H1 (cell line): Measurements from ENCODE around the gene NIPAL4.

ENCODE experiments used
- ATF3 ChIP-seq: IDR thresholded peaks from 2 replicates; pipeline ENCODE4 v1.6.1; 2011; ENCODE audit warnings: low read depth, mild to moderate bottlenecking, low read length; ENCODE audit not compliant: insufficient read depth
- GTF2F1 ChIP-seq: IDR thresholded peaks from 2 replicates; pipeline ENCODE4 v1.6.1; 2012; ENCODE audit warnings: low read depth, low read length, improper control_type of control experiment, borderline replicate concordance
- POLR2AphosphoS5 ChIP-seq: IDR thresholded peaks from 2 replicates; pipeline ENCODE4 v1.6.1; 2011; ENCODE audit warnings: low read depth, low read length
- TAF1 ChIP-seq: IDR thresholded peaks from 2 replicates; pipeline ENCODE4 v1.6.1; 2011; ENCODE audit warnings: mild to moderate bottlenecking, low read depth, low read length
- TBP ChIP-seq: IDR thresholded peaks from 2 replicates; pipeline ENCODE4 v1.6.1; 2011; ENCODE audit warnings: low read depth, low read length, improper control_type of control experiment
- YY1 ChIP-seq: IDR thresholded peaks from 2 replicates; pipeline ENCODE4 v1.6.1; 2011; ENCODE audit warnings: low read depth, mild to moderate bottlenecking, low read length
- ZNF274 ChIP-seq: IDR thresholded peaks from 2 replicates; pipeline ENCODE4 v1.7.0; 2012; ENCODE audit warnings: low read length, borderline replicate concordance; ENCODE audit errors: extremely low read depth
- TF ChIP-seq, protein P1 (sequence below), 3 experiments: IDR thresholded peaks; 1 replicate in 2 of 3; 2 replicates in 1 of 3; pipeline versions ENCODE4 v1.5.1 to v1.6.1; 2011; ENCODE audit warnings: low read length in 3 of 3, mild to moderate bottlenecking in 3 of 3, inconsistent platforms in 2 of 3, low read depth in 1 of 3, moderate library complexity in 1 of 3; ENCODE audit not compliant: insufficient read depth in 1 of 3; ENCODE audit errors: control extremely low read depth in 1 of 3

DNA sequence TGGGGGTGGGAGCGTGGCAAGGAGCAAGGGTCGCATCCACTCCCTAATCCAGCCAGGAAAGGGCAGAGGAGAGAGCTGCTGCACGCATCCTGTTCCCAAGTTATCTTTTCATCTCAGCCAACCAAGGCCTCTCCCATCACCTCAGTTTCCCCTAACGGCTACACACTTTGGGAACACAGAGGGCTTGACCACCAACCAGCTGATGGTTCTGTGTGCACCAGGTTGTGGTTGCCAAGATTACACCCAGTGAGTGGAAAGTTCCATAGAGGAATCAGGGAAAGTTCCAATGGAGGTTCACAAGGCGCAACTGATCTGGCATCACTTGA lies 61.7 kb downstream of the NIPAL4 start:
- TF ChIP-seq ATF3: no peak
- TF ChIP-seq, protein P1, sequence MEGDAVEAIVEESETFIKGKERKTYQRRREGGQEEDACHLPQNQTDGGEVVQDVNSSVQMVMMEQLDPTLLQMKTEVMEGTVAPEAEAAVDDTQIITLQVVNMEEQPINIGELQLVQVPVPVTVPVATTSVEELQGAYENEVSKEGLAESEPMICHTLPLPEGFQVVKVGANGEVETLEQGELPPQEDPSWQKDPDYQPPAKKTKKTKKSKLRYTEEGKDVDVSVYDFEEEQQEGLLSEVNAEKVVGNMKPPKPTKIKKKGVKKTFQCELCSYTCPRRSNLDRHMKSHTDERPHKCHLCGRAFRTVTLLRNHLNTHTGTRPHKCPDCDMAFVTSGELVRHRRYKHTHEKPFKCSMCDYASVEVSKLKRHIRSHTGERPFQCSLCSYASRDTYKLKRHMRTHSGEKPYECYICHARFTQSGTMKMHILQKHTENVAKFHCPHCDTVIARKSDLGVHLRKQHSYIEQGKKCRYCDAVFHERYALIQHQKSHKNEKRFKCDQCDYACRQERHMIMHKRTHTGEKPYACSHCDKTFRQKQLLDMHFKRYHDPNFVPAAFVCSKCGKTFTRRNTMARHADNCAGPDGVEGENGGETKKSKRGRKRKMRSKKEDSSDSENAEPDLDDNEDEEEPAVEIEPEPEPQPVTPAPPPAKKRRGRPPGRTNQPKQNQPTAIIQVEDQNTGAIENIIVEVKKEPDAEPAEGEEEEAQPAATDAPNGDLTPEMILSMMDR (IDR thresholded peaks at IDR 0.05; ENCODE audit: control extremely low read depth in 1 of 3, insufficient read depth in 1 of 3, low read depth in 1 of 3, low read length in 3 of 3): no peak
- no peak for TF ChIP-seq TAF1
- no peak for TF ChIP-seq POLR2AphosphoS5
- TF ChIP-seq TBP: no peak
- TF ChIP-seq YY1: no peak
- TF ChIP-seq GTF2F1: no peak
- no peak for TF ChIP-seq ZNF274
